GM12874 (cell line): ENCODE measurements around the gene SYT15.

Experiments used
- CTCF ChIP-seq: IDR thresholded peaks from 2 replicates; pipeline ENCODE4 v1.5.1; 2011; ENCODE audit warnings: low read depth, mild to moderate bottlenecking, control low read depth, low read length, moderate library complexity; ENCODE audit not compliant: insufficient read depth

The SYT15 gene

DNA sequence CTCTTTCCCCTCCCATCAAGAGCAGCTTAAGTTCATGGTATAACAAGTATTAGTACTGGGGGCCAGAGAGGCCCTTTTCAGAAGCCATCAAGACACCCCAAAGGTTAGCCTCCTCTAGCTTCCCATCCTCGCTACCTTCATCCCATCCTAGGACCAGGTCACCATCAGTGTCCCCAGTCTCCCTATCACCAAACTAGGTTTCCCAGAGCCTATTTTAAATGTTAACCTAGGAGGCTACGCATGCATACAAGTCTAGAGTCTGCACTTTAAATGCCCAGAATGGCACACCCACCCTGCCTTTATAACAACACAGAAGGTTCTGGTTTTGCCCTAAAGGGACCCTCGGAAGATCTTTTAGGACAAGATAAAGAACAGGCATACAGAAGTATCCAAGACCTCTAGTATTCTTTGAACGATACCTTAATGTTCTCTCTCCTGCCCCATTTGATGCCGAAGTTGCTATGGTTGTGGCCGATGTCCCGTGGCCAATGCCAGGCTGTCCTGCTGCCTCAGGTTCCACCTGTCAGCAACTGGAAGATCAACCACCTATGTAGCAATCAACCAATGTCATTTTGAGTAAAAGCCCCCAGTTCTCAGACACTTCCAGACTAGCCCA is 24.7 kb upstream of the SYT15 start:
- no peak for TF ChIP-seq CTCF

- TF ChIP-seq CTCF: no peak
Observed at GRCh38 chr10:46555366-46555712, 23.6 kb upstream of the SYT15 start.

GRCh38 chr10:46555713-46556514 is 23.0 kb upstream of the SYT15 start:
- no peak for TF ChIP-seq CTCF

GRCh38 chr10:46556515-46557318 is 22.2 kb upstream of the SYT15 start, which contains the start of gene GPRIN2:
GPRIN2 (minus strand) TSS chr10:46556658; CDS start chr10:46550736, 5,922 bp downstream.
- no peak for TF ChIP-seq CTCF

DNA sequence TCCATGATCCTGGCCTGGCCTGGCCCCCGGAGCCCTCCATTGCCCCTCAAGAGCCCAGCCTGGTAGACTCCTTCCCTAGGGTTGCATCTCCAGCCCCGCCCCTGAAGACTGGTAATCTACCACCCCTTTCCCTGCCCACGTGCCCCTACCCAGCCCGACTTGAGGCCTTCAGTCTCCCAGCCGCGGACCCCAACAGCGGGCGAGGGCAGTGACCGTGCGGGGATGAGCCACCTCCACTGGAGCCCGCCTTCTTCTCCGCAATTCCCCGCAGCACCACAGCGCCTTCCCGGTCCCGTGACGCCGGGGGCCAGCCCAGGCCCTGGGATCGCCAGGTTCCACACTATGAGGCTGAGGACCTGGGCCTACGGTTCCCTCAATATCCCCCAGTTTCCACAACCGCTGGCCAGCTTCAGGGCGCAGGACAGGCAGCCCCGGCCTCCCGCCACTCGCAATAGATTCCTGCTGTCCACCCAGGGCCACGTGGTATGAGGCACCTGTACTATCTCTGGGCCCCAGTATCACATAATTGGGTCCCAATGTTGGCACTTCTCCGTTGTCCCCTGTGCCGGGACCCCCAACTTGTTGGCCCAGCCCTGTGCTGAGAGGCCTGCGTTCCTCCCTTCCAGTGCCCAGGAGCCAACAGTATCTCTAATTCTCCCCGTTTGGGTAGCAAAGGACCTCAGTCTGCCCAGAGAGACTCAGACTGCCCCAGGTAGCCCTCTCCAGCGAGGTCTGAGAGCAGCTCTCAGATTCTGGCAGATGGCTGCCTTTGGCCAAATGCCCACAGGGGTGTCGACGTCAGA is 21.4 kb upstream of the SYT15 start:
- no peak for TF ChIP-seq CTCF

- TF ChIP-seq CTCF: no peak
Observed at GRCh38 chr10:46558122-46558391, 20.9 kb upstream of the SYT15 start.
